ENCODE results near the gene RHBDF2. TPM values are rescaled to one million over a fixed set of nuclear protein-coding genes. Genes with fewer than 3 reads are reported as not detected.

RHBDF2 gene
- total RNA-seq, 2 donors from 2014 or later = 11.6 to 23.9 TPM

DNA sequence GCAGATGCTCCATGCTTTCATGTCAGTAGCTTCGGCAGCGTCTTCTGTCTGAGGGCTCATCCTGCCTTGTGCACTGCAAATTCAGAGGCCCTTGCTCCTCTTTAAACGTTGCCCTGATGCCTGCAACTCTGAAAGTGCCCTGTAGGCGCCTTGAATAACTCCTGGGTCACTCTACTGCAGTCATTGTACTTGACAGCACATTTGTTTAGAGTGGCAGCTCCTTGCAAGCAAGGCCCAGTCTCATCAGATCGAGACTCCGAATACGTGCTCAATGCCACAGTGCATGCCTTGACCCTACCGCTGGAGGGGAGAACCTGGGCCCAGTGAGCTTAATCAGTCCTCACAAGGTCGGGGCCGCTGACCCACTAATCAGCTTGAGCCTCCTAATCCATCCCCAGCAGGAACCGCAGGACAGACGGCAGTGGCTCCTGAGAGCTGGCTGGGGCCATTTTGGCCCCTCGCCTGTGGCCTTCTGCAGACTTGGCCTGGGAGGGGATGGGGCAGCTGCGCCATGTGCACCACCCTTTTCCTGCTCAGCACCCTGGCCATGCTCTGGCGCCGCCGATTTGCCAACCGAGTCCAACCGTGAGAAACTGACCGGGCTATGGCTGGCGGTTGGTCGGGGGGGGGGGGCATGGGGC is 38.5 kb upstream of the RHBDF2 start, which contains the start of gene PRCD:
TSS of gene PRCD (plus strand) at position 414 of the 641 bp plus-strand sequence. CDS start at position 512, 98 bp downstream.
- no peaks in the 10 kb centered on the region for H3K9me3 ChIP-seq
- H3K4me3 ChIP-seq = peak within 1 kb of the TSS; percentile 21
- no peaks in the 10 kb centered on the region for H3K4me1 ChIP-seq
- DNase-seq = no peak
- peak within 1 kb of the TSS; percentile 36 for H3K27ac ChIP-seq
- TF ChIP-seq, protein P1, sequence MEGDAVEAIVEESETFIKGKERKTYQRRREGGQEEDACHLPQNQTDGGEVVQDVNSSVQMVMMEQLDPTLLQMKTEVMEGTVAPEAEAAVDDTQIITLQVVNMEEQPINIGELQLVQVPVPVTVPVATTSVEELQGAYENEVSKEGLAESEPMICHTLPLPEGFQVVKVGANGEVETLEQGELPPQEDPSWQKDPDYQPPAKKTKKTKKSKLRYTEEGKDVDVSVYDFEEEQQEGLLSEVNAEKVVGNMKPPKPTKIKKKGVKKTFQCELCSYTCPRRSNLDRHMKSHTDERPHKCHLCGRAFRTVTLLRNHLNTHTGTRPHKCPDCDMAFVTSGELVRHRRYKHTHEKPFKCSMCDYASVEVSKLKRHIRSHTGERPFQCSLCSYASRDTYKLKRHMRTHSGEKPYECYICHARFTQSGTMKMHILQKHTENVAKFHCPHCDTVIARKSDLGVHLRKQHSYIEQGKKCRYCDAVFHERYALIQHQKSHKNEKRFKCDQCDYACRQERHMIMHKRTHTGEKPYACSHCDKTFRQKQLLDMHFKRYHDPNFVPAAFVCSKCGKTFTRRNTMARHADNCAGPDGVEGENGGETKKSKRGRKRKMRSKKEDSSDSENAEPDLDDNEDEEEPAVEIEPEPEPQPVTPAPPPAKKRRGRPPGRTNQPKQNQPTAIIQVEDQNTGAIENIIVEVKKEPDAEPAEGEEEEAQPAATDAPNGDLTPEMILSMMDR (IDR thresholded peaks at IDR 0.05) = no peak
- intact Hi-C loops (cut with DNase I) = no loop called here
- peak within 1 kb of the TSS; percentile 58 to 63 for H3K9ac ChIP-seq (ENCODE audit: low read depth in 2 of 2, low read length in 2 of 2)
- H3K27me3 ChIP-seq = peaks cover 24% of the 10 kb centered on the region
- no peaks in the 10 kb centered on the region for H3K36me3 ChIP-seq

- Histone ChIP-seq H3K27ac (no peak overlapping the region), H3K9ac (ENCODE audit: low read depth in 2 of 2, low read length in 2 of 2) (no peak overlapping the region), H3K27me3 (peaks cover 24% of the 10 kb centered on the region), H3K36me3 (no peaks in the 10 kb centered on the region), H3K9me3 (no peaks in the 10 kb centered on the region), H3K4me3 (no peak overlapping the region), H3K4me1 (no peaks in the 10 kb centered on the region)
- TF ChIP-seq, protein P1 (IDR thresholded peaks at IDR 0.05) = no peak
- intact Hi-C loops (cut with DNase I) = no loop called here
- DNase-seq = no peak
These were observed 37.8 kb upstream of the RHBDF2 start for GRCh38 chr17:76538941-76539570.

- no peaks in the 10 kb centered on the region for H3K4me1 ChIP-seq
- peaks cover 24% of the 10 kb centered on the region for H3K27me3 ChIP-seq
- TF ChIP-seq, protein P1 (IDR thresholded peaks at IDR 0.05) = no peak
- peak overlapping the region in 1 of 2 donors; percentile 50 for H3K9ac ChIP-seq (ENCODE audit: low read depth in 2 of 2, low read length in 2 of 2)
- H3K4me3 ChIP-seq = peak overlapping the region; percentile 31
- H3K9me3 ChIP-seq = no peaks in the 10 kb centered on the region
- no peaks in the 10 kb centered on the region for H3K36me3 ChIP-seq
- intact Hi-C loops (cut with DNase I) = no loop called here
- peak overlapping the region; percentile 47 for H3K27ac ChIP-seq
- DNase-seq = no peak
These were observed 37.2 kb upstream of the RHBDF2 start for GRCh38 chr17:76538281-76538931.

DNA sequence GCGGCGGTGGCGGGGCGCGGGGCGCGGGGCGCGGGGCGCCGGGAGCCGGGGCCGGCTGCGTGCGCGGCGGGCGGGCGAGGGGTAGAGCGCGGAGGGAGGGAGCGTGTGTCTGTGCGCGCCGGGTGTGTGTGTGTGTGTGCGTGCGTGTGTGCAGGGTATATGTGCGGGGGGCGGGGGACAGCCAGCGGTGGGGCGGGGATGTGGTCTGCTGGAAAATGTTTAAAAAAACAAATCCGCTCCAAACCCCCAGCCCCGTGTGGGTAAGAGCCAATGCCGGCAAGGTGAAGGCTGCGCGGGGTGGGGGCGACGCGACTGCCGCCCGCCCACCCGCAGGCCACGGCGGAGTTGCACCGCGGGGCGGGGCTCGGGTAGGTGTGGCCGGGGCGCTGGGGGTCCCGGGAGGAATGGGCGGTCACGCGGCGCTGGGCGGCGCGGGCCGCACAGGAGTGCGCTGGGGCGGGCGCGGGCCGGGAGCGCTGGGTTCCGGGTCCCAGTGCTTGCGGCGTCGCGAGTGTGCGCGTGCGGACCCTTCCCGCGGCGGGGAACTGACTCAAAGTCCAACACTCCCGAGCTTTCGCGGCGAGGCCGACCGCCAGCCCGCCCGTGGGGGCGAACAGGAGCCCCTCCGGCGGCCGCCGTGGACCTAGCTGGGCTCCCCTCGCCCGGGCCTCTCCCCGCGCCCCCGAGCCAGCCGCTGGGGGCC is 36.5 kb upstream of the RHBDF2 start, which contains the start of gene CYGB:
TSS of gene CYGB (minus strand) at position 132 of the 703 bp plus-strand sequence. CDS start 167 bp downstream, outside the sequence.
- Histone ChIP-seq H3K27ac (peak within 1 kb of the TSS; percentile 47), H3K9me3 (no peaks in the 10 kb centered on the region), H3K27me3 (peaks cover 24% of the 10 kb centered on the region), H3K9ac (ENCODE audit: low read depth in 2 of 2, low read length in 2 of 2) (peak within 1 kb of the TSS; percentile 38 to 63), H3K36me3 (no peaks in the 10 kb centered on the region), H3K4me3 (peak within 1 kb of the TSS; percentile 31), H3K4me1 (no peaks in the 10 kb centered on the region)
- DNase-seq = no peak
- intact Hi-C loops (cut with DNase I) = no loop called here
- TF ChIP-seq, protein P1 (IDR thresholded peaks at IDR 0.05) = no peak

DNA sequence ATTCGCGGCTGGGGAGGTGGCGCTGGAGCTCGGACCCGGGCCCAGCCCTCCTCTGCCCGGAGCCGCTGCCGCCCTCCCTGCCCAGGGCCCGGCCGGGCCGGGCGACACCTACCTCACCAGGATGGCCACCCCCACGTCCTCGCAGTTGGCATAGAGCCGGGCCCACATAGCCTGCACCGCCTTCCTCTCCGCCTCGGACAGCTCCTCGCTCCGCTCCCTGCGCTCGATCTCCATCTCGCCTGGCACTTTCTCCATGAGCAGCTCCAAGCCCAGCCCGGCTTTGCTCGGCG is 36.0 kb upstream of the RHBDF2 start:
- Histone ChIP-seq H3K4me1 (no peaks in the 10 kb centered on the region), H3K9me3 (no peaks in the 10 kb centered on the region), H3K4me3 (peak overlapping the region; percentile 20), H3K36me3 (no peaks in the 10 kb centered on the region), H3K9ac (ENCODE audit: low read depth in 2 of 2, low read length in 2 of 2) (peak overlapping the region; percentile 38 to 63), H3K27ac (peak overlapping the region; percentile 44), H3K27me3 (peaks cover 24% of the 10 kb centered on the region)
- TF ChIP-seq, protein P1 (IDR thresholded peaks at IDR 0.05) = no peak
- intact Hi-C loops (cut with DNase I) = no loop called here
- DNase-seq = no peak
